Measurements from ENCODE around the gene SOX21.

GRCh38 chr13:94662274-94662945 is 49.9 kb downstream of the SOX21 start:
- TF ChIP-seq CTCF (IDR thresholded peaks at IDR 0.05): no peak
- TF ChIP-seq EZH2 (IDR thresholded peaks at IDR 0.05; ENCODE audit: borderline replicate concordance, insufficient read depth, low read depth, low read length, poor library complexity, severe bottlenecking): no peak
